GM21381 (cell line): Measurements from ENCODE around the gene RELB.
"Not testable (repeated sequence)": the region's sequence is repeated elsewhere in the genome, so short reads cannot be mapped to it uniquely, and the experiment has no call there.

Experiments used
- ATAC-seq: cut with Tn5 transposase; IDR thresholded peaks from one replicate; pipeline ENCODE4 v1.9.1; 2021; ENCODE audit warnings: mild to moderate bottlenecking, moderate library complexity; ENCODE audit not compliant: unreplicated experiment

RELB gene, protein sequence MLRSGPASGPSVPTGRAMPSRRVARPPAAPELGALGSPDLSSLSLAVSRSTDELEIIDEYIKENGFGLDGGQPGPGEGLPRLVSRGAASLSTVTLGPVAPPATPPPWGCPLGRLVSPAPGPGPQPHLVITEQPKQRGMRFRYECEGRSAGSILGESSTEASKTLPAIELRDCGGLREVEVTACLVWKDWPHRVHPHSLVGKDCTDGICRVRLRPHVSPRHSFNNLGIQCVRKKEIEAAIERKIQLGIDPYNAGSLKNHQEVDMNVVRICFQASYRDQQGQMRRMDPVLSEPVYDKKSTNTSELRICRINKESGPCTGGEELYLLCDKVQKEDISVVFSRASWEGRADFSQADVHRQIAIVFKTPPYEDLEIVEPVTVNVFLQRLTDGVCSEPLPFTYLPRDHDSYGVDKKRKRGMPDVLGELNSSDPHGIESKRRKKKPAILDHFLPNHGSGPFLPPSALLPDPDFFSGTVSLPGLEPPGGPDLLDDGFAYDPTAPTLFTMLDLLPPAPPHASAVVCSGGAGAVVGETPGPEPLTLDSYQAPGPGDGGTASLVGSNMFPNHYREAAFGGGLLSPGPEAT

DNA sequence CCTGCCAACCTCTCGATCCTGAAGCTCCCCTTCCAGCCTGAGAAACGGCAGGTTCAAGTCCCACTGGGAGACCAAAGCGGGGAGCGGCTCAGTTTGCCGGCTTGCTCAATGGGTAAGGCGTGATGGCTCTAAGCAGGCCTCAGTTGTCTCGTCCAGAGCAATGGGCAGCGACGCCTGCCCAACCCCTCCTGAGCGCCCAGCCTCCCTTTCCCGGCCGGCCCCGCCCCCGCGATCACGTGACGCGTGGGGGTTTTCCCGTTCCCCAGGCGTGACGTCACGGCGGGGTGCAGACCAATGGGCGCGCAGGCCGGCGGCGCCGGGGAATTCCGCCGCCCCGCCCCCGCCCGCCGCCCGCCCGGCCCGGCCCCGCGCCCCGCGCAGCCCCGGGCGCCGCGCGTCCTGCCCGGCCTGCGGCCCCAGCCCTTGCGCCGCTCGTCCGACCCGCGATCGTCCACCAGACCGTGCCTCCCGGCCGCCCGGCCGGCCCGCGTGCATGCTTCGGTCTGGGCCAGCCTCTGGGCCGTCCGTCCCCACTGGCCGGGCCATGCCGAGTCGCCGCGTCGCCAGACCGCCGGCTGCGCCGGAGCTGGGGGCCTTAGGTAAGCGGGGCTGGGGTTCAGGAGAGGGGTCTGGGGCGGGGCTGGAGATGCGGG, at the start of gene RELB:
Gene RELB, plus strand, starts transcription at position 378 of the 653 bp plus-strand sequence. Its CDS starts 116 bp downstream, at position 494.
- ATAC-seq: peak; percentile 54

DNA sequence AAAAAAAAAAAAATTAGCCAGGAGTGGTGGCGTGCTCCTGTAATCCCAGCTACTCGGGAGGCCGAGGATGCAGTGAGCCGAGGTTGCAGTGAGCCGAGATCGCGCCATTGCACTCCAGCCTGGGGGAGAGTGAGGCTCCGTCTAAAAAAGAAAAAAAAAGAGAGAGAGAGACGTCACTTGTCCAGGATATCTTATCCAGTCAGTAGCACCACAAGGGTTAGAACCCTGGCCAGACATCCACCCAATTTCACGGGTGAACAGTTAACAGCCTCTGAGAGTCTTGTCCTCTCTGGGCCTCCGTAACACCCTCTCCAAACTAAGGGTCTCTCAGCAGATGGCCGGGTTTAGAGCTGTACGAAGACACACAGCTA, 47.0 kb upstream of the RELB start:
- no peak for ATAC-seq

DNA sequence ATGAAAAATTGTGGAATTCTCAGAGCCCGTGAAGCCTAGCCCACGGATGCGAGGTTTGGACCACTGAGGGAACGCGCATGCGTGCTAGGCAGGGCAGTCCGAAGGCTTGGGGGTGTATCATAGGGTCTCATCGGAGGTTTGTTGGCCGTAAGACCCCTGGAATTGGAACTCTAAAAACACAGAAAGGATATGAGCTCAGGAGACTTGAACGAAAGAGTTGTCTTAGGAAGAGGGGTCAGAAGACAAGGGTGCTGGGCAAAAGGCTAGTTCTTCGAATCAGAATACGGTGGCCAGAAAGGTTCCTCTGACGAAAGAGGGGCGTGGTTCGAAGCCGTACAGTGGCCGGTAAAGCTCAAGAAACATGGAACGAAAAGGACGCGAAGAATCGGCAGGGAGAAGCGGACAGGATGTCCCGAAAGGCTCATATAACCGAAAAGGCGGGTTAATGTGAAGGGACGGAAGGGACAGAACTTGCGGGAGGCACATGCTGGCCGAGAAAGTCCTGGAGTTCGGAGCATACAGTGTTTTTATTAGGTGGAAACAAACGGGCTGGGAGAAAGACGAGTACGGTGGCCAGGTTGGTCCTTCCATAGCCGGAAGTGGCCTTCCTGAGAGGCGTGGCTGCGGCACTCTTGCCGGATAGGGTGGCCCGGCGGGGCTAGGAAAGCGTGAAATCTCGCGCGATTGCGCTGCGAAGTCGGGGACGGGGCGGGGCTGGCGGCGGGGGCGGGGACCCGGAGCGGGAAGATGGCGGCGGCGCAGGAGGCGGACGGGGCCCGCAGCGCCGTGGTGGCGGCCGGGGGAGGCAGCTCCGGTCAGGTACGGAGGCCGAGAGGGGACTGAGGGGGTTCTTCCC, 46.4 kb upstream of the RELB start, which contains the start of gene CLPTM1:
Gene CLPTM1, plus strand, starts transcription at position 732 of the 856 bp plus-strand sequence. Its CDS starts 16 bp downstream, at position 748.
- peak; percentile 77 for ATAC-seq

DNA sequence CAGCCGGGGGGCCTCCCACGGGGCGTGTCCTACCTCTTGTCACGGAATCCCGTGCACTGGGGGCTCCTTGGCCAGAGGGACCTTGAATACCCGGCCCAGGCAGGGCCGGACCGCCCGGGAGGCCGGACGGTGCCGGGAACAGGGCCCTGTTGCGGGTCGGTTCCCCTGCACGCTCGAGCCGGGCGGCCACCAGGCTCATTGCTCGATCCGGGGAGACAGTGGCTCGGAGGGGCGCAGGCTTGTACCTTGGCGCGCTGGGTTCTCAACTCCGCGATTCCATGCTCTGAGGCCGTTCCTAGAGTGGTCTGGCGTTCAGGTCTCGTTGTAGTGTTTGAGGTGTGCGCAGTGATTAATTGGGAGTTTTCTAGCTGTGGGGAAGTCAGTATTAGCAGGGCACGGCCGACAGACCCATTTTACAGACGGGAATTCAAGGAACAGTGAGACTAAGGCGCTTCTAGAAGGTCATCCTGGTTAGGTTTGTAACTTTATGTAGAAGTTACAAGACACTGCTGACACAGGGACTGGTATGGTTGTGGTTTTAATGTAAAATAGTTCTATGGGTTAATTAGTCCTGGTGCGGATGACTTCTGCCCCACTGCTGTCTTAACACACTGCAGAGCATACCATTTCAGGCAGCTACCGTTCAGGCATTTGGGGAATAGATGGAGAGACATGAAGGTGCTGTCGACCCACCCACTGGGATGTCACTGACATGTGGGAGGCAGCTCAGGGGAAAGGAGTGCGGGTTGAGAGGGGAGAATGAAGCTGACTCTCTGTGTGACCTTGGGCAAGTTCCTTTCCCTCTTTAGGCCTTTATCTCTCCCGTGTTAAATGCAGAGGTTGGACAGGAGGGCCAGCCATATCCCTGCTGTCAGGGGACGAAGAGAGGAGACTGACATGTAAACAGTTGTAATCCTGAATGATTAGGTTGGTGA, 45.5 kb upstream of the RELB start:
- ATAC-seq: peak; percentile 15

DNA sequence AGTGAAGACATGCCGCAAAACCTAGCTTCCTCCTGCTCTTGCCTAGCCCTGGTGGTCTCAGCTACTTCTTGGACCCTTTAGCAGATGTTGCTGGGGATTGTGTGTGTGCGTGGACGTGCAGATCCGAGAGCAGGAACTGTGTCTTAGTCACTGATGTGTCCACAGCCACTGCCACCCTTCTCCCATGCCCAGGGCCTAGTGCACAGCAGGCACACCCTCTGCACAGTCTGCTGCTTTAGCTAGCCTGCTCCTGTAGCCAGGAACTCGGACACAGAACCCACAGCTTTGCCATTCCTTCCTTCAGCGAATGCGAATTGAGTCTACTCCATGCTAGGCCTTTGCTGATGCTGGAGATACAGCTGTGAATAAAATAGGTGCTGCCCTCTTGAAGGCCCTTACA, 43.7 kb upstream of the RELB start:
- ATAC-seq: no peak

DNA sequence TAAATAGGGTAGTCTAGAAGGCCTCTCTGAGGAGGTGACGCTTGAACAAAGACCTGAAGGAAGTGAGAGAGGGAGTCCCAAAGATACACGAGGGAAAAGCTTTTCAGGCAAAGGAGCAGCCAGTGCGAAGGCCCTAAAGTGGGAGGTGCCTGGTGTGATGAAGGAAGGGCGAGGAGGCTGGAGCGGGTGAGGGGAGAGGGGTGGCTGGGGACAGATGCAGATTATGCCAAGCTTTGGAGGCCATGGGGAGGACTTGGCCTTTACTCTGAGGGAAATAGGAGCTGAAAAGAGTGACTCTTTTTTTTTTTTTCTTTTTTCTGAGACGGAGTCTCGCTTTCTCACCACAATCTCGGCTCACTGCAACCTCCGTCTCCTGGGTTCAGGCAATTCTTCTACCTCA, 43.2 kb upstream of the RELB start:
- no peak for ATAC-seq

DNA sequence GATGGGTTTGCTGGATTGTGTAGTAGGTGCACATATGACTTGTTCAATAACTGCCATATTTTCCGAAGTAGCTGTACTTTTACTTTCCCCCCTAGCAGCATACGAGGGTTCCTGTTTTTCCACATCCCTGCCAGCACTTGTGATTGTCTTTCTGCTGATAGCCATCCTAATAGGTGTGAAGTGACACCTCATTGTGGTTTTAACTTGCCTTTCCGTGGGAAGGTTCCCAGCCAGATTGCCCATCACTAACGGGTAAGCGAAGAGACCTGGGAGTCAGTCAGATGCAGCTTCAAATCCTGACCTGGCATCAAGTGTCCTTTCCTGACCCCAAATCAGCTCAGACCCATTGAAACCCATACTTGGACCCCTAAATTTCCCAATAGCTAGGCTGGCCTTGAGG, 41.6 kb upstream of the RELB start:
- ATAC-seq: no peak

DNA sequence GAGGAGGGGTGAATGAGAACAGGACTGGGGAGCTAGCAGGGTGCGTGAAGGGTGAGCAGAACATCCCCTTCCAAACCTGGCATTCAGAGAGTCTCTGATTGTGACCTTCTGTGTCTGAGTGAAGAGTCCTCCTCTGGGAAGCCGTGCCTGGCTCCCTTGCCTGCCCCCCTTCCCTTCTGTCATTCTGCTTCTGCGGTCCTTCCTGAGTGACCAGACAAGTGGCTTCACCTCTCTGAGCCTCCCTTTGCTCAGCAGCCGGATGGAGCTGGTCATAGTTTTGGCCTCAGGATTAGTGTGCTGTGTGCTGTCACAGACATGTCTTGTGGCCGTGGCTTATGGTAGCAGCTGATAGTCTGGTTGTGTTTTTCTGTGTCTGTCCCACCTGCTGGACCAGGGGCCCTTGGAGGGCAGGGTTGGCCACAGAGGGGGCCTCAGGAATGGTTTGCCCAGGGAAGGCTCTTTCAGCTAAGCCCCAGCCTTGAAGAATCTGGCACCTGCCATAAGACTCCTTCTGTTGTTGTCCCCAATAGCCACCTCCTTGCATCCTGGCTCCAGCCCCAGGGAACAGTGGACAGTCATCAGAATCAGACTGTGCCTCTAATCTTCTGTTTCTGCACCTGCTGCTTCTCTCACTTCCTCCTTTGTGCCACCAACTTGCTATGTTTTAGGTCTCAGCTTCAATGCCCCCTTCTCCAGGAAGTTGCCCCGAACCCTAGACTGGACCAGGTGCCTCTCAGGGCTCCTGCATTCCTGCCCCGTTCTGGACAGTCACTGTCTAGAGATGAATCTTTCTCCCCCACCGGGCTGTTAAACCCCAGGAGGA, 40.1 kb upstream of the RELB start:
- ATAC-seq: no peak

DNA sequence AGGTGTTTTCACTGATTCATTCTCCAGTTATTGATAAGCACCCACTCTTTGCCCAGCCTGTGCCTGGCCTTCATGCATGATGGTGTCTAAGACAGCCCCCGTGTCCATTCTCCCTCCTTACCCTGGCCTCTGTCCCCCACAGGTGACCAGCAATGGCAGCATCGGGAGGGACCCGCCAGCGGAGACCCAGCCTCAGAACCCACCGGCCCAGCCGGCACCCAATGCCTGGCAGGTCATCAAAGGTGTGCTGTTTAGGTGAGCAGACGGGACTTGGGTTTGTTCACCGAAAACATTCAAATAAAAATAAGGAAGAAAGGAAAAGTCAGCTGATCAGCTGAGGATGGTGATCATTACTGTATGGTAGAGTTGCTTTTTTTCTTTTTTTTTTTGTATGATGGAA, 39.4 kb upstream of the RELB start:
- no peak for ATAC-seq

DNA sequence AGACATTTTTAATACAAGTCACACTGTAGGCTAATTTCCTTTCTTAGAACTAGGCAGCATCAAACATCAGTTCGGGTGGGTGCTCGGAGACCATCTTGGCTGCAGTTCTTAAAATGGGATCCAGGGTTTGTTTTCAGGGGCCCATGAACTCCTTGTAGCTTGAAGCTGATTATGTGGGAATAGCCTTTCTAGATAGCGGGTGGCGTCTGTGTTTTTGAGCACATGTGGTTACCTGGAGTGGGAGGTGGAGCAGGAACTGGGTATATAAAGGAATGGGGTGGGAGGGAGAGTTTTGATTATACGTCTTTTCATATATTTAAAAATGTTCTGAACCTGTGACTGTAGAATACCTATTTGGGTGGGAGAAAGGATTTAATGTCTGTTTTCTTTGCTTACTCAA, 33.1 kb upstream of the RELB start:
- no peak for ATAC-seq

DNA sequence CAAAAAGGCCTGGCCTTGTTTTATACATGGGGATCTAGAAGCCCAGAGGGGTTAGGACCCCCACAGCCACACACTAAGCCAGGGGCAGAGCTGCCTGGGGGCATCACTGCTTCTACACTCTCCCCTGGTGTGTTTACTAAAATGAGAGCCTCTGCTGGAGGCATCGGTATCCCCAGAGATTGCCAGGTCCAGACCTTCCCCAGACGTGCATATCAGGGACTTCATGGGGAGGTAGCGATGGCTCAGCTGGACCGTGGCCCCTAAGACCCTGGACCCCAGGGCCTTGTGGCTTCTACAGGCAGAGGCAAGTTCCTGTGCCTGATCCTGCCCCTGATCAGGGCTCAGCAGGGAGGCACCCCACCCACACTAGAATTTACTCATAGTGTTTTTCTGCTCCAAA, 32.6 kb upstream of the RELB start:
- ATAC-seq: no peak

DNA sequence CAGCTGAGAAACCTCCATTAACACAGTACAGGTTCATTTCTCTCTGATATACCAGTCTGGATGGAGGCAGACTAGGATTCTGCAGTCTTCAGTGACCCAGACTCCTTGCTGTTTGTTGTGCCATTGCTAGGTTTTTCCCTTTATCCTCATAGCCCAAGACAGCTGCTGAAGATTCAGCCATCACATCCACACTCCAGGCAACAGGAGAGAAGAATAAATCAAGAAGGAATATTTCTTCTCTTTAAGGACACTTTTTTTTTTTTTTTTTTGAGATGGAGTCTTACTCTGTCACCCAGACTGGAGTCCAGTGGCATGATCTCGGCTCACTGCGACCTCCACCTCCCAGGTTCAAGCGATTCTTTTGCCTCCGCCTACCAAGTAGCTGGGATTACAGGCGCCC, 31.8 kb upstream of the RELB start:
- ATAC-seq: no peak

DNA sequence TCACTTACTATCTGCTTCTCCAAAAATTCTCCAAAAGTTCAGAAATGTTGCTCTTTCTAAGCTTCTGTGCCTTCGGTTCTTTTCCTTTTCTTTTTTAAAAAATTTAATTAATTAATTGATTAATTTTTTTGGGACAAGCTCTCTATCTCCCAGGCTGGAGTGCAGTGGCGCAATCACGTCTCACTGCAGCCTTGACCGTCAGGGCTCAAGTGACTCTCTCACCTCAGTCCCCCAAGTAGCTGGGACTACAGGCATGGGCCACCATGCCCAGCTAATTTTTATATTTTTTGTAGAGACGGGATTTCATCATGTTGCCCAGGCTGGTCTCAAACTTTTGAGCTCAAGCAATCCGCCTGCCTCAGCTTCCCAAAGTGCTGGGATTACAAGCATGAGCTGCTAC, 29.8 kb upstream of the RELB start:
- ATAC-seq: not testable (repeated sequence)

DNA sequence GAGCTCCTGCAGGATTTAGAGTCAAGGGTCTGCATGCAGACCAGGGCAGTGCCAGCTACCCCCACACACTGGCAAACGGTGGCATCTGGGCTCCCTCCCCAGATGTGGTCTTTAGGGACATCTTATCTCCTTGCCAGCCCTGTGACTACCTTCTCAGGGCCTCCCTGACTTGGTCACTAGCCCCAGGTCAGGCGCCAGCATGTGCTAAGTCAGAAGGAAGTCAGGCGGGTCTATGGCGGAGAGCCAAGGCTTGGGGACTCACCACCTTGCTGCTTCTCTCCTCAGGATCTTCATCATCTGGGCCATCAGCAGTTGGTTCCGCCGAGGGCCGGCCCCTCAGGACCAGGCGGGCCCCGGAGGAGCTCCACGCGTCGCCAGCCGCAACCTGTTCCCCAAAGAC, 28.5 kb upstream of the RELB start:
- no peak for ATAC-seq

DNA sequence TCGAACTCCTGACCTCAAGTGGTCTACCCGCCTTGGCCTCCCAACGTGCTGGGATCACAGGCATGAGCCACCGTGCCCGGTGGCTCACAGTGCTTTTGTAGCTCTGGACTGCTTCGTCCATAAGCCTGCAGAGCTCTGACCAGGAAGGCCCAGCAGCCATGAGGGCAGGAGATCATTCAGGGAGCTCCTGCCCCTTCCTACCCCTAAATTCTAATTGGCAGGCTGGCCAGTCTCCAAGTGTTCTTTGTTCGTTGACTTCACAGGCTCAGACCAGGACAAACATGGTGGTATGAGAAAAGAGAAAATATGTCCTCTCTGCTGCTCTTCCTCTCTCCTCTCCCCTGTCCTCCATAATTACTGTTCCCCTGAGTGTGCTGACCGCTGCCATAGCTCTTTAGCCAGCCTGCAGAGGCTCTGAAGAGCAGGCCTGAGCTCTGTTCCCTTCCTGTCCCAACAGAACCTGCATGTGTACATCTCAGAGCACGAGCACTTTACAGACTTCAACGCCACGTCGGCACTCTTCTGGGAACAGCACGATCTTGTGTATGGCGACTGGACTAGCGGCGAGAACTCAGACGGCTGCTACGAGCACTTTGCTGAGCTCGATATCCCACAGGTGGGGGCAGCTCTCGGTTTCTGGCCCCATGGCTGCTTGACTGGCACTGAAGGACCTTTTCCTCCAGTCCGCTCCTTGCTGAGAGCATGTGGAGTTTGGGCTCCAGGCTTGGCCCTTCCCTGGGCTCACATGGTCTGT, 27.1 kb upstream of the RELB start:
- ATAC-seq: no peak

DNA sequence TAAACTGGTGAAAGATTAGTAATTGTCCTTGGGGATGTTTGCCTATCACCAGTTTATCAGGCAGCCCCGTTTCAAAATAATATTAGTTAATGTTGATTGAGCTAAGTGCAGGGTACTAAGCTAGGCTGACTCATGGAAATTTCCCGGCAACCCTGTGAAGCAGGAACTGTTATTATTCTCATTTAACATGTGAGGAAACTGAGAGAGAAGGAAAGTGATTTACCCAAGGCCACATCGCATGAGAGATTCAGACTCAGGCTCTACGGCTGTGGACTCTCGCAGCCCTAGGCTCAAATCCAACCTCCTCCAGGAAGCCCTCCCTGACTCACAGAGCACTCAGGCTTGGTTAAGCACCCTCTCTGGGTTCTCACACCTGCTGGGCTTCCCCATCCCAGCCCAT, 26.4 kb upstream of the RELB start:
- ATAC-seq: no peak

DNA sequence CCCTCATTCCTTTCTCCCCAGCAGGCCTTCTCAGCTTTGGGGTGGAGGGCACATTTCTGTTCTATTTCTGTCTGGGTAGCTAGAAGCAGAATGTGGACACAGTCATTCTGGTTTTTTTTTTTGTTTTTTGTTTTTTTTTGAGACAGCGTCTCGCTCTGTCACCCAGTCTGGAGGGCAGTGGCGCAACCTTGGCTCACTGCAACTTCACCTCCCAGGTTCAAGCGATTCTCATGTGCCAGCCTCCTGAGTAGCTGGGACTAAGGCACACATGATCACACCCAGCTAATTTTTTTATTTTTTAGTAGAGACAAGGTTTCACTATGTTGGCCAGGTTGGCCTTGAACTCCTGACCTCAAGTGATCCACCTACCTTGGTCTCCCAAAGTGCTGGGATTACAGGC, 25.8 kb upstream of the RELB start:
- no peak for ATAC-seq

DNA sequence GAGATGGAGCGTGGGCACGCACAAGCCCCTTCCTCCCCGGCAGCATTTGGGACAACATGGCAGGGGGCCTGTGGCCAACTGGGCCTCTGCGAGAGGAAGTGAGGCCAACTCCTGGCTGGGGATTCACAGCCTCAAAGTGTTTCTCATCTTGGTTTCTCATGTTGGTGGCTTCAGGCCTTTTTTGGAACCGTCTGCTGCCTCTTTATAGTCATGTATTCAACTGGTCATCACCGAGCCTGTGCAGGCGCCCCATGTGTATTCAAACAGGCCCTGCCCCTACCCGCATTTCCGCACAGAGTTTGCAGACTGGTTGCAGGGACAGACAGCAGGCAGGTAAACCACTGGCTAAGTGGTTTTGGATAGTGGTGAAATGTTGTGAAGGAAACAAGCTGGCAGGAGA, 17.3 kb upstream of the RELB start:
- no peak for ATAC-seq

DNA sequence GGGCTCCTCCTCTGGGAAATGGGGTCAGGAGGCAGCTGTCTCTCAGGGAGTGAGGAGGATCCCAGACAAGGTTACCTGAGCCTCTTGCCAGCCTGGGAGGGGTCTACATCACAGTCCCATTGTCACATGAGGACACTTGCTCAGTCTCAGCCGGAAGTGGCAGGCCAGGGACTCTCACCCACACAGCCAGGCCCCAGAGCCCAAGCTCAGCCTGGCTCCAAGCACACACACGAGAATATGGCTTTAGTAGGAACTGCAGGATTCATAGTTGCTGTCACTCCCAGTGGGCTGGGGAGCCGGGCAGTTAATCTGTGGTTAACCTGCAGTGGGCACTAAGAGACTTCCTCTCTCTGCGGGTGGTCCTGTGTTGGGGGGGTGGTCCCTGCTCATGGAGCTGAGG, 15.8 kb upstream of the RELB start:
- no peak for ATAC-seq
